Lower leg skin (tissue), 4 donors: ENCODE data around the gene MAP3K7CL. TPM values are rescaled to one million over a fixed set of nuclear protein-coding genes. Genes with fewer than 3 reads are reported as not detected.

Source experiments
- DNase-seq, 2 donors: peaks; one replicate each; pipeline ENCODE4 v3.0.0-alpha.2; 2019; ENCODE audit warnings: low spot score in 2 of 2
- H3K4me3 ChIP-seq: fragments of 200-600 bp; sonication (generic); 2 replicates; pipeline ENCODE4 v1.5.1; 2017; ENCODE audit warnings: mild to moderate bottlenecking, low read depth; ENCODE audit not compliant: poor library complexity, severe bottlenecking
- POLR2A ChIP-seq, 2 donors: fragments of 450-650 bp; IDR thresholded peaks; one replicate each; pipeline ENCODE4 v1.6.1; 2016 to 2017; ENCODE audit warnings: antibody characterized with exemption in 2 of 2, mild to moderate bottlenecking in 1 of 2, moderate library complexity in 1 of 2
- WGBS, 2 donors: methylation state at CpG; one replicate each; pipeline ENCODE4 v1.1.5; 2018; 5-methylcytosine and 5-hydroxymethylcytosine counted together
- intact Hi-C: fragments of 100-400 bp; cut with DNase I; formaldehyde crosslinking; loops from one replicate; pipeline ENCODE4 v1.15.0; 2023; ENCODE audit warnings: low total_unique reads
- total RNA-seq, 4 donors: library from RNA; depleted of rRNA; stranded (reverse); fragments of >200 nt; gene quantifications; one replicate each; pipeline ENCODE4 v1.1.0, GENCODE V29; 2016
- TF ChIP-seq, protein P1 (sequence below), 3 donors: fragments of 450-650 bp; IDR thresholded peaks; one replicate each; pipeline ENCODE4 v1.5.1; 2016; ENCODE audit warnings: antibody characterized with exemption in 3 of 3, mild to moderate bottlenecking in 3 of 3, moderate library complexity in 2 of 3

MAP3K7CL gene
- total RNA-seq, 4 donors from 2014 or later, result 4.6 to 17.1 (median 8.8) TPM

GRCh38 chr21:29104239-29104708, 26.2 kb upstream of the MAP3K7CL start:
- intact Hi-C loops, result no loop called here
- DNase-seq, result no peak
- no peak overlapping the region for H3K4me3 ChIP-seq
- WGBS, 2 donors, result 73 to 80% methylated on average over 7 of the region's 7 CpGs
- TF ChIP-seq, protein P1, sequence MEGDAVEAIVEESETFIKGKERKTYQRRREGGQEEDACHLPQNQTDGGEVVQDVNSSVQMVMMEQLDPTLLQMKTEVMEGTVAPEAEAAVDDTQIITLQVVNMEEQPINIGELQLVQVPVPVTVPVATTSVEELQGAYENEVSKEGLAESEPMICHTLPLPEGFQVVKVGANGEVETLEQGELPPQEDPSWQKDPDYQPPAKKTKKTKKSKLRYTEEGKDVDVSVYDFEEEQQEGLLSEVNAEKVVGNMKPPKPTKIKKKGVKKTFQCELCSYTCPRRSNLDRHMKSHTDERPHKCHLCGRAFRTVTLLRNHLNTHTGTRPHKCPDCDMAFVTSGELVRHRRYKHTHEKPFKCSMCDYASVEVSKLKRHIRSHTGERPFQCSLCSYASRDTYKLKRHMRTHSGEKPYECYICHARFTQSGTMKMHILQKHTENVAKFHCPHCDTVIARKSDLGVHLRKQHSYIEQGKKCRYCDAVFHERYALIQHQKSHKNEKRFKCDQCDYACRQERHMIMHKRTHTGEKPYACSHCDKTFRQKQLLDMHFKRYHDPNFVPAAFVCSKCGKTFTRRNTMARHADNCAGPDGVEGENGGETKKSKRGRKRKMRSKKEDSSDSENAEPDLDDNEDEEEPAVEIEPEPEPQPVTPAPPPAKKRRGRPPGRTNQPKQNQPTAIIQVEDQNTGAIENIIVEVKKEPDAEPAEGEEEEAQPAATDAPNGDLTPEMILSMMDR (IDR thresholded peaks at IDR 0.05), result no peak

- no peak overlapping the region for H3K4me3 ChIP-seq
- no peak for DNase-seq
- TF ChIP-seq, protein P1 (IDR thresholded peaks at IDR 0.05), result no peak
- TF ChIP-seq POLR2A (IDR thresholded peaks at IDR 0.05), result no peak
- intact Hi-C loops, result no loop called here
- WGBS, 2 donors, result 75 to 87% methylated on average over 3 of the region's 3 CpGs
These were observed 25.2 kb upstream of the MAP3K7CL start for GRCh38 chr21:29105218-29105617.

GRCh38 chr21:29114765-29115500, 15.5 kb upstream of the MAP3K7CL start:
- intact Hi-C loops, result no loop called here
- 70 to 80% methylated on average over 5 of the region's 5 CpGs for WGBS, 2 donors
- H3K4me3 ChIP-seq, result no peak overlapping the region
- no peak for TF ChIP-seq POLR2A (IDR thresholded peaks at IDR 0.05)
- TF ChIP-seq, protein P1 (IDR thresholded peaks at IDR 0.05), result no peak
- no peak for DNase-seq

DNA sequence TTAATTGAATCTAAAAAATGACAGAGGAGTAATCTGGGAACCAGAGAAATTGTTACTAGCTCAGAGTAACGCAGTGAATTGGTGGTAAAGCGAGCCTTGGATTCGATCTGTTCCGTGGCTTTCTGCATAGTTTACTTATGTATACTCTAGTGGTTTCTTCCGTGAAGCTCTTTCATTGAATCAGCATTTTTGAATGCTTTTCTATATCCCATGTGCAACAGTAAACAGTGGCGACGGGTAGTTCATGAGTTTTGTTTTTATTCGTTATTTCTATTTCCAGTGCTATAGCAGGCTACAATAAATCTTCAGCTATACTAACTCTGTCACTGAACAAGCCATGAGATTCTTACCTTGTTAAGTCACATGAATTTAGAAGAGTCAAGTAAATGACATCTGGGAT, 14.5 kb upstream of the MAP3K7CL start:
- H3K4me3 ChIP-seq, result no peak overlapping the region
- TF ChIP-seq, protein P1 (IDR thresholded peaks at IDR 0.05), result no peak
- no peak for TF ChIP-seq POLR2A (IDR thresholded peaks at IDR 0.05)
- intact Hi-C loops, result no loop called here
- no peak for DNase-seq
- 90 to 91% methylated on average over 8 of the region's 8 CpGs for WGBS, 2 donors

GRCh38 chr21:29117372-29117955, 13.0 kb upstream of the MAP3K7CL start:
- no peak overlapping the region for H3K4me3 ChIP-seq
- DNase-seq, result no peak
- TF ChIP-seq, protein P1 (IDR thresholded peaks at IDR 0.05), result no peak
- TF ChIP-seq POLR2A (IDR thresholded peaks at IDR 0.05), result no peak
- intact Hi-C loops, result no loop called here
- 66 to 79% methylated on average over 3 of the region's 3 CpGs for WGBS, 2 donors
